WI38 (cell line): Measurements from ENCODE around the gene PEMT.

ENCODE experiments used
- H3K4me3 ChIP-seq: 2 replicates; pipeline ENCODE4 v1.5.1; 2011; ENCODE audit warnings: low read depth, mild to moderate bottlenecking, control low read depth, low read length
- TF ChIP-seq, protein P1 (sequence below): IDR thresholded peaks from 2 replicates; pipeline ENCODE4 v1.5.1; 2012; ENCODE audit warnings: low read depth, mild to moderate bottlenecking, control low read depth, low read length

The PEMT gene

DNA sequence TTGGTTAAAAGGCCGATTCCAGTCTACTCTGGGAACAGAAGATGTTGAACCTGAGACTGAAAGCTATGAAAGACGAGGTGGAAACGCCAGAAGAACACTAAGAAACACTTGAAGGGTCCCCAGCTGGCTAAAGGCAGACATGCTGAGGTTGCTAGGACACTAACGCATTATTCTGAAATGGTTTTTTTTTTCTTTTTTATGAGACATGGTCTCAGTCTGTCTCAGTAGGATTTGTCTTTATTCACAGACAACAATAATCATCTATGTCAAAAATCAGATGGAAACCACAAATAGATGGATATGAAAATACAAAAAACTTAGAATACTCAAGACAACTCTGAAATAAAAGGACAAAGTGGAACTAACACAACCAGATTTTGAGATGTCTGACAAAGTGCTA, 60.4 kb downstream of the PEMT start:
- TF ChIP-seq, protein P1, sequence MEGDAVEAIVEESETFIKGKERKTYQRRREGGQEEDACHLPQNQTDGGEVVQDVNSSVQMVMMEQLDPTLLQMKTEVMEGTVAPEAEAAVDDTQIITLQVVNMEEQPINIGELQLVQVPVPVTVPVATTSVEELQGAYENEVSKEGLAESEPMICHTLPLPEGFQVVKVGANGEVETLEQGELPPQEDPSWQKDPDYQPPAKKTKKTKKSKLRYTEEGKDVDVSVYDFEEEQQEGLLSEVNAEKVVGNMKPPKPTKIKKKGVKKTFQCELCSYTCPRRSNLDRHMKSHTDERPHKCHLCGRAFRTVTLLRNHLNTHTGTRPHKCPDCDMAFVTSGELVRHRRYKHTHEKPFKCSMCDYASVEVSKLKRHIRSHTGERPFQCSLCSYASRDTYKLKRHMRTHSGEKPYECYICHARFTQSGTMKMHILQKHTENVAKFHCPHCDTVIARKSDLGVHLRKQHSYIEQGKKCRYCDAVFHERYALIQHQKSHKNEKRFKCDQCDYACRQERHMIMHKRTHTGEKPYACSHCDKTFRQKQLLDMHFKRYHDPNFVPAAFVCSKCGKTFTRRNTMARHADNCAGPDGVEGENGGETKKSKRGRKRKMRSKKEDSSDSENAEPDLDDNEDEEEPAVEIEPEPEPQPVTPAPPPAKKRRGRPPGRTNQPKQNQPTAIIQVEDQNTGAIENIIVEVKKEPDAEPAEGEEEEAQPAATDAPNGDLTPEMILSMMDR, result no peak
- H3K4me3 ChIP-seq, result no peak overlapping the region

DNA sequence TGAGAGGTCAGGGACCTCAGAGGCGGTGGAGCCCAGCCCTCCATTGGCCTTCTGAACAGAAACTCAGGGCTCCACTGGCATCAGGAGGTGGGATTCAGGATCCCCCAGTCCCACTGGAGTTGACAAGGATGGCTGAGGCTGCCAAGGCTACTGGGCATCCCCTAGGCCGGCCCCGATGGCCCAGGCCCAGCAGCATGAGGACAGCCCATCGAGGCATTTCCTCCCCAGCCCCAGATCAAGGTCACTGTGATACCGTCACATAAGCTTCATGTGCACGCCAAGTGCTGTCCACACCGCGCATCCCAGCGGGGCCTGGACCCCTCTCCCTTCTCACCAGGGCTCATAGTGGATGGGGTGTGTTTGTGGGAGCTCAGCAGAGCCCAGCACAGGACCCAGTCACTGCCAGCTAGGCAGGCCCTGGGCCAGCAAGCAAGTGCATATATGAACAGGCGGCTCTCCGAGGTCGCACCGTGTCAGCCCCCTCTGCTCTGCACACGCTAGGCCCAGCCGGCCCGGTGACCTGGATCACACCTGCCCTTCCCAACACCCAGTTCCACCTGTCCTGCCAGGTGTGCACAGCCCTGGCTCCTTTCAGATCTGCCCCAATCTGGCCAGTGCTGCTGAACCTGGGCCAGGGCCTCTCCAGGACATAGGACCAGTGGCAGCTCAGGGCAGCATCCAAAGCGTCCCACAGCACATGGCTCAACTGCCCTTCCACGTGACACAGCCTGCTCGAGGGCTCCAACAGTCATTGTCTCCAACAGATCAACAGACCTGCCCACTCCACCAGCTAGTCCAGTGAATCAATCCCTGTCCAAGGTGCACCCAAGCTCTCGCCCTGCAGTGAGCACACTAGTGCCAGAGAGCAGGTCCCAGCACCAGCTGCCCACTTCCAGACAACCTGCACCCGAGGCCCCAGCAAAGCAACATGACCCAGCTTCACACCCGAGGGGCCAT, 62.5 kb downstream of the PEMT start:
- no peak overlapping the region for H3K4me3 ChIP-seq
- TF ChIP-seq, protein P1, result no peak

DNA sequence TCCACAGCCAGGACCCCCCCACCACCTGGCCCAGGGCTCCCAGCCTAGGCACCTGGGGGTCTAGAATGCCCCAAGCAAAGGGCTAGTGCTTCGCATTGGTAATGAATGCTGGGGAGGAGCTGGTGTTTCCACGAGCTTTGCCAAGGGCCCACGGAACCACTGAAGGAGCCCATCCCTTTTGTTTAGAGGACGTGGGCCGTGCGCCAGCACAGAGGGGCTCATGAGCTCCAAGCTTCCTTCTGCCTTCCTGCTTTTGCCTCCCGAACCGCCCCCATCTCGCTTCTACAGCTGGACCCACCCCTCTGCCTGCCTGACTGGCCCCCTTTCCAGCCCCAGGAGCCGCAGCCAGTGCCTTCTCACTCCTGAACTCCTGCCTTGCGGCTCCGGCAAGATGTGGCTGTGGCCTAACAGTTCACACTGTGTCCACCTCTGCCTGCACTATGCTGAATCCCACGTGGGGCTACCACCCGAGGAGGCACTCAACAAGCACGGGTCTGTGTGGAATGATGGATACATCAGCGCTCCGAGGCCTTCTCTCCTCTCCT, 63.5 kb downstream of the PEMT start:
- TF ChIP-seq, protein P1, result no peak
- no peak overlapping the region for H3K4me3 ChIP-seq

DNA sequence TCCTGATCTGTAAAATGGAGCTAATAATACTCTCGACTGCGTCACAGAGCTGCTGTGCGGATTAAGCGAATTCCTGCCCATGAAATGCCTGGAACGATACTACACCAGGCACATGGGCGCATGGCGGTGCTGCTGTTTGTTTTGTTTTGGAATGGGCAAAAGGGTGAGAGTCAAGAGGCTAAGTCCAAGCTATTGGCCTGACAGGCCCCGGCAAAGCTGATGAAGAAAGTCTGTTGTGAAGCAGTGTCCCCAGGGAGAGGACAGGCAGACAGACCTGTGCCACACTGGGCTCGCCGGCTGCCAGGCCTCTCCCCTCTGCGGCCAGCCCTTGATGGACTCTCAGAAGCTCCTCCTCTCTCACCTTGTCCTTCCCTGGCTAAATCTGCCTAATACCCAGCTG, 64.0 kb downstream of the PEMT start:
- H3K4me3 ChIP-seq, result no peak overlapping the region
- TF ChIP-seq, protein P1, result no peak

DNA sequence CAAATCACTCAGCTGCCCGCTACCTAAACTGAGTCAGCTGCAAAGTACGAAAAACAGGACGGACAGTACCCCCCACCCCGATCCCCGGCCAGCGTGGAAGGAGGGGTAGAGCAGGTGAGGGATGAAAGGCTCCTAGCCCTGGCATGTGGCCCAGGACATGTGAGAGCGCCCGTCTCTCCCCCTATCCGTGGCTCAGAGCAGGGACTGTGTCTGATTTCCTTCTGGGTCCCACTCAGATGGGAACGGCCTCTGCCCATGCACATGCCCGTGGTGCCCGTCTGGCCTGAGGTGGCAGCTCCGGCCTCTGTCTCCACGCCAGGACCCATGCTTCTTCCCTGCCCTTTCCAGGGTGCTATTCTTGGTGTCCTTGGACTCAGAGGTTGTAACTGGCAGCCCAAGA, 65.1 kb downstream of the PEMT start:
- TF ChIP-seq, protein P1, result no peak
- H3K4me3 ChIP-seq, result no peak overlapping the region

DNA sequence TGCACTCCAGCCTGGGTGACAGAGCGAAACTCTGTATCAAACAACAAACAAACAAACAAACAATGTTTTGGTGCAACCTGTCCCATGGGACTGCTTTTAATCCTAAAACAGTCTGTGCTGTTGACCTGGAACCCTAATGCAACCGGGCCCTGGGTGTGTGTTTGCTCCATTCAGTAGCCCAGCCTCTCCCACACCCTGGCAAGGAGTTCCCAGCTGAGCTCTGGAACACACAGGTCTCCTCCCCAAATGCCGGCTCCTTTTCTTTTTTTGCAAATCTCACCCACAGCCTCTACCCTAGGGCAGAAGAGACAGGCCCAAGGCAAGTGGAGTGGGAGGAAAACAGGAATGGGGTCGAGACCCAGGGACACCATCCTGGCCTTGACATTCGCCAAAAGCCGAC, 65.6 kb downstream of the PEMT start:
- TF ChIP-seq, protein P1, result no peak
- no peak overlapping the region for H3K4me3 ChIP-seq

DNA sequence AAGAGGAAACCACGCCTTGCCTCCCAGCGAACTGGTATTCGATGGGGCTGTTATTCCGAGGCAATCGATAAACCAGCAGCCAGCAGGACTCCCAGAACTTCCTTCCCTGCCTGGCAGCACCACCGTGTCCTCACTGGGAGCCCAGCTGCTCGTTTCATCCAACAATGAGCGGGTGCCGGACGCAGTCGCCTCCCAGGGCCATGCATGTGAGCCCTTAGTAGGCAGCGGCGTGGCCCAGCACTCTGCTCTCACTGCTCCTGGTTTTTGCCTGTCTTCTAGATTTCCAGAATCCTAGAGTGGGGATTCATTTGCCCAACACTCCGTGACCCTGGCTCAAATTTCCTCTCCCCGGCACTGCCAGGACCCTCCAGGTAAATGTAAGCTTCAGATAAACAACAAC, 66.2 kb downstream of the PEMT start:
- TF ChIP-seq, protein P1, result no peak
- no peak overlapping the region for H3K4me3 ChIP-seq
